ENCODE measurements around the gene MDGA2. TPM values are rescaled to one million over a fixed set of nuclear protein-coding genes. Genes with fewer than 3 reads are reported as not detected.

The MDGA2 gene
- total RNA-seq, 1 experiment from 2014 or later = not detected

DNA sequence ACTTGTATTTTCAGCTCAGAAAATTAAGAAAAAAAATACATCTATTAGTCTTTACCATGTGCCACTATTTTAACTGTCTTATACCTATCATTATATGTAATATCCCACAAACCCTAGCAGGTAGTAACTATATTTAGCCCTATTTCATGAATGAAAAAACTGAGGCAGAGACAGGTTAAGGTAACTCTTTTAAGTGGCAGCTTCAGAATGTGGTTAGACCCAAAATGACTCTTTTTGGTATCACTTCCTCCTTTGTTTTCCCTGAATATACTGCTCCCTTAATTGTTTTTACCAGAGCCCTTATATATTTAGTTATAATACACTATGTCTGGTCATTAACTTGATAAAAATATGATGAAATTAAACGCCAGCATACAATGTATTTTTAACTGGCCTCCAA is 788.3 kb downstream of the MDGA2 start:
- Histone ChIP-seq H3K9me3 (ENCODE audit: insufficient read depth, low read depth) (no peaks in the 10 kb centered on the region), H3K4me1 (replicated peaks; ENCODE audit: insufficient read depth) (no peaks in the 10 kb centered on the region), H3K4me3 (no peak overlapping the region), H3K9me2 (ENCODE audit: insufficient read depth) (no peaks in the 10 kb centered on the region), H3K79me2 (ENCODE audit: low read depth) (no peaks in the 10 kb centered on the region), H2AFZ (no peak overlapping the region), H3K27ac (no peak overlapping the region), H3K27me3 (ENCODE audit: insufficient read depth, low read depth) (no peaks in the 10 kb centered on the region), H3F3A (ENCODE audit: insufficient read depth, low read depth) (no peaks in the 10 kb centered on the region), H4K20me1 (ENCODE audit: insufficient read depth) (no peaks in the 10 kb centered on the region; the same call in 1 of the 2 replicates), H3K4me2 (no peak overlapping the region), H3K36me3 (ENCODE audit: low read depth) (no peaks in the 10 kb centered on the region)
- TF ChIP-seq EZH2 (IDR thresholded peaks at IDR 0.05; ENCODE audit: low read depth) = no peak
- TF ChIP-seq, protein P1, sequence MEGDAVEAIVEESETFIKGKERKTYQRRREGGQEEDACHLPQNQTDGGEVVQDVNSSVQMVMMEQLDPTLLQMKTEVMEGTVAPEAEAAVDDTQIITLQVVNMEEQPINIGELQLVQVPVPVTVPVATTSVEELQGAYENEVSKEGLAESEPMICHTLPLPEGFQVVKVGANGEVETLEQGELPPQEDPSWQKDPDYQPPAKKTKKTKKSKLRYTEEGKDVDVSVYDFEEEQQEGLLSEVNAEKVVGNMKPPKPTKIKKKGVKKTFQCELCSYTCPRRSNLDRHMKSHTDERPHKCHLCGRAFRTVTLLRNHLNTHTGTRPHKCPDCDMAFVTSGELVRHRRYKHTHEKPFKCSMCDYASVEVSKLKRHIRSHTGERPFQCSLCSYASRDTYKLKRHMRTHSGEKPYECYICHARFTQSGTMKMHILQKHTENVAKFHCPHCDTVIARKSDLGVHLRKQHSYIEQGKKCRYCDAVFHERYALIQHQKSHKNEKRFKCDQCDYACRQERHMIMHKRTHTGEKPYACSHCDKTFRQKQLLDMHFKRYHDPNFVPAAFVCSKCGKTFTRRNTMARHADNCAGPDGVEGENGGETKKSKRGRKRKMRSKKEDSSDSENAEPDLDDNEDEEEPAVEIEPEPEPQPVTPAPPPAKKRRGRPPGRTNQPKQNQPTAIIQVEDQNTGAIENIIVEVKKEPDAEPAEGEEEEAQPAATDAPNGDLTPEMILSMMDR (conservative IDR thresholded peaks at IDR 0.05) = no peak
- ChIA-PET POLR2A (ENCODE audit: unreplicated experiment) (no interaction called here), CTCF (no interaction called here)
- intact Hi-C loops (cut with micrococcal nuclease; ENCODE audit: unreplicated experiment) = no loop called here
- no TSS peak for BruUV-seq (replicated peaks)
- DNase-seq = no peak

DNA sequence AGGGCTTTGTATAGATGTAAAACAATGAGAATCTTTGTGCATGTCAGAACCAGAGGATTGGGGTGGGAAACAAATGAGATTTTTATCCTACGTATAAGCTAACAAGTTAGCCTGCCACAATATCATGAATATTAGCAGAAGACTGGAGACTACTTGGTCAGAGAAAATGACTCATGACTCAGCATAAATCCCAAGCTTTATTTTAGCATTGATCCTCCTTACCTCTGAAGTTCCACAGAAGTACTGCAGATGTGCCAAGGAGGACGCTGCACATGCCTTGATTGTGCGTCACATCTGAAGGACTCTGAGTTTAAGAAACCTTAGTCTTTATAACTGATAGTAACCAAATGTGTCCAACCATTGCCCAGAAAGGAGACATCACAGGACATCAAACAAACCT is 789.8 kb downstream of the MDGA2 start:
- no peaks in the 10 kb centered on the region for H3K79me2 ChIP-seq (ENCODE audit: low read depth)
- no peaks in the 10 kb centered on the region for H3F3A ChIP-seq (ENCODE audit: insufficient read depth, low read depth)
- H3K9me2 ChIP-seq (ENCODE audit: insufficient read depth) = no peaks in the 10 kb centered on the region
- H3K4me3 ChIP-seq = no peak overlapping the region
- H2AFZ ChIP-seq = no peak overlapping the region
- no peak for DNase-seq
- no peaks in the 10 kb centered on the region for H3K36me3 ChIP-seq (ENCODE audit: low read depth)
- ChIA-PET CTCF (no interaction called here), POLR2A (ENCODE audit: unreplicated experiment) (no interaction called here)
- H3K27ac ChIP-seq = no peak overlapping the region
- intact Hi-C loops (cut with micrococcal nuclease; ENCODE audit: unreplicated experiment) = no loop called here
- H3K27me3 ChIP-seq (ENCODE audit: insufficient read depth, low read depth) = no peaks in the 10 kb centered on the region
- H3K4me1 ChIP-seq (replicated peaks; ENCODE audit: insufficient read depth) = no peaks in the 10 kb centered on the region
- H3K9me3 ChIP-seq (ENCODE audit: insufficient read depth, low read depth) = no peaks in the 10 kb centered on the region
- no peaks in the 10 kb centered on the region; the same call in 1 of the 2 replicates for H4K20me1 ChIP-seq (ENCODE audit: insufficient read depth)
- TF ChIP-seq, protein P1 (conservative IDR thresholded peaks at IDR 0.05) = no peak
- no peak for TF ChIP-seq EZH2 (IDR thresholded peaks at IDR 0.05; ENCODE audit: low read depth)
- no peak overlapping the region for H3K4me2 ChIP-seq
- no TSS peak for BruUV-seq (replicated peaks)

GRCh38 chr14:46861753-46862152 is 813.7 kb downstream of the MDGA2 start:
- Histone ChIP-seq H3K79me2 (ENCODE audit: low read depth) (no peaks in the 10 kb centered on the region), H2AFZ (no peak overlapping the region)

More at GRCh38 chr14:46861753-46862152, 813.7 kb downstream of the MDGA2 start:
- no peak for DNase-seq
- no peaks in the 10 kb centered on the region for H3K27me3 ChIP-seq (ENCODE audit: insufficient read depth, low read depth)
- H3K4me2 ChIP-seq = no peak overlapping the region
- no peak overlapping the region for H3K4me3 ChIP-seq
- no peak overlapping the region for H3K27ac ChIP-seq
- H3K4me1 ChIP-seq (replicated peaks; ENCODE audit: insufficient read depth) = no peaks in the 10 kb centered on the region
- H3K9me2 ChIP-seq (ENCODE audit: insufficient read depth) = no peaks in the 10 kb centered on the region
- no peaks in the 10 kb centered on the region for H3K36me3 ChIP-seq (ENCODE audit: low read depth)
- no peaks in the 10 kb centered on the region for H4K20me1 ChIP-seq (ENCODE audit: insufficient read depth)
- no TSS peak for BruUV-seq (replicated peaks)
- no peaks in the 10 kb centered on the region for H3F3A ChIP-seq (ENCODE audit: insufficient read depth, low read depth)
- ChIA-PET CTCF (no interaction called here), POLR2A (ENCODE audit: unreplicated experiment) (no interaction called here)
- H3K9me3 ChIP-seq (ENCODE audit: insufficient read depth, low read depth) = no peaks in the 10 kb centered on the region
- intact Hi-C loops (cut with micrococcal nuclease; ENCODE audit: unreplicated experiment) = no loop called here
- TF ChIP-seq, protein P1 (conservative IDR thresholded peaks at IDR 0.05) = no peak
- TF ChIP-seq EZH2 (IDR thresholded peaks at IDR 0.05; ENCODE audit: low read depth) = no peak
